ENCODE measurements around the gene TMEM25. TPM values are rescaled to one million over a fixed set of nuclear protein-coding genes. Genes with fewer than 3 reads are reported as not detected.
"Not testable (repeated sequence)": the region's sequence is repeated elsewhere in the genome, so short reads cannot be mapped to it uniquely, and the experiment has no call there.

Gene TMEM25
- total RNA-seq, 4 donors from 2014 or later = 18.8 to 22.8 (median 21.0) TPM

GRCh38 chr11:118570787-118571186 lies 39.8 kb downstream of the TMEM25 start:
- 100% methylated on average over 1 of the region's 1 CpG for WGBS, 2 donors
- intact Hi-C loops (cut with DNase I; ENCODE audit: low total_unique reads) = no loop called here

GRCh38 chr11:118571701-118572060 lies 40.7 kb downstream of the TMEM25 start:
- intact Hi-C loops (cut with DNase I; ENCODE audit: low total_unique reads); DNase-seq (ENCODE audit: low spot score in 2 of 2): not testable (repeated sequence)
- WGBS, 2 donors = 5 to 15% methylated on average over 15 of the region's 15 CpGs

More at GRCh38 chr11:118570787-118571186, 39.8 kb downstream of the TMEM25 start:
- TF ChIP-seq CTCF (IDR thresholded peaks at IDR 0.05) (no peak), POLR2A (IDR thresholded peaks at IDR 0.05) (no peak)
- H3K4me3 ChIP-seq (ENCODE audit: low read depth, poor library complexity, severe bottlenecking) = no peak overlapping the region
- DNase-seq (ENCODE audit: low spot score in 2 of 2) = no peak

GRCh38 chr11:118572061-118572980 lies 41.3 kb downstream of the TMEM25 start, which contains the start of gene ARCN1:
ARCN1 (plus strand) TSS chr11:118572409; CDS start chr11:118572548, 139 bp downstream.
- intact Hi-C loops (cut with DNase I; ENCODE audit: low total_unique reads) = no loop called here
- 0% methylated on average over 39 to 44 of the region's 55 CpGs for WGBS, 2 donors
- H3K4me3 ChIP-seq (ENCODE audit: low read depth, poor library complexity, severe bottlenecking) = peak within 1 kb of the TSS; percentile 98
- peak; percentile 69 to 95 for DNase-seq (ENCODE audit: low spot score in 2 of 2)
- TF ChIP-seq POLR2A (IDR thresholded peaks at IDR 0.05) (no peak), CTCF (IDR thresholded peaks at IDR 0.05) (no peak)

More at GRCh38 chr11:118571701-118572060, 40.7 kb downstream of the TMEM25 start:
- H3K4me3 ChIP-seq (ENCODE audit: low read depth, poor library complexity, severe bottlenecking) = peak overlapping the region; percentile 98

- H3K4me3 ChIP-seq (ENCODE audit: low read depth, poor library complexity, severe bottlenecking) = peak overlapping the region; percentile 98
- TF ChIP-seq CTCF (IDR thresholded peaks at IDR 0.05) (no peak), POLR2A (IDR thresholded peaks at IDR 0.05) (no peak)
- DNase-seq (ENCODE audit: low spot score in 2 of 2) = no peak
- intact Hi-C loops (cut with DNase I; ENCODE audit: low total_unique reads) = no loop called here
- WGBS, 2 donors = 3 to 5% methylated on average over 10 of the region's 10 CpGs
These were observed 42.1 kb downstream of the TMEM25 start for GRCh38 chr11:118572981-118573550.

GRCh38 chr11:118574636-118575035 lies 43.6 kb downstream of the TMEM25 start:
- intact Hi-C loops (cut with DNase I; ENCODE audit: low total_unique reads) = no loop called here
- DNase-seq (ENCODE audit: low spot score in 2 of 2) = no peak
- H3K4me3 ChIP-seq (ENCODE audit: low read depth, poor library complexity, severe bottlenecking) = no peak overlapping the region
- WGBS, 2 donors = 75 to 77% methylated on average over 7 of the region's 7 CpGs
- TF ChIP-seq POLR2A (IDR thresholded peaks at IDR 0.05) = no peak
- no peak for TF ChIP-seq CTCF (IDR thresholded peaks at IDR 0.05)

- intact Hi-C loops (cut with DNase I; ENCODE audit: low total_unique reads); DNase-seq (ENCODE audit: low spot score in 2 of 2); H3K4me3 ChIP-seq (ENCODE audit: low read depth, poor library complexity, severe bottlenecking): not testable (repeated sequence)
These were observed 47.0 kb downstream of the TMEM25 start for GRCh38 chr11:118577995-118578394.
